Activated T-cell treated with anti-CD3 and anti-CD28 coated beads, Interleukin-2, amount 50 U/mL, for 1 hour (primary cell): ENCODE results near the gene XPO6.

ENCODE experiments used
- DNase-seq: peaks from one replicate; pipeline ENCODE4 v3.0.0-alpha.2; 2020

XPO6 gene

DNA sequence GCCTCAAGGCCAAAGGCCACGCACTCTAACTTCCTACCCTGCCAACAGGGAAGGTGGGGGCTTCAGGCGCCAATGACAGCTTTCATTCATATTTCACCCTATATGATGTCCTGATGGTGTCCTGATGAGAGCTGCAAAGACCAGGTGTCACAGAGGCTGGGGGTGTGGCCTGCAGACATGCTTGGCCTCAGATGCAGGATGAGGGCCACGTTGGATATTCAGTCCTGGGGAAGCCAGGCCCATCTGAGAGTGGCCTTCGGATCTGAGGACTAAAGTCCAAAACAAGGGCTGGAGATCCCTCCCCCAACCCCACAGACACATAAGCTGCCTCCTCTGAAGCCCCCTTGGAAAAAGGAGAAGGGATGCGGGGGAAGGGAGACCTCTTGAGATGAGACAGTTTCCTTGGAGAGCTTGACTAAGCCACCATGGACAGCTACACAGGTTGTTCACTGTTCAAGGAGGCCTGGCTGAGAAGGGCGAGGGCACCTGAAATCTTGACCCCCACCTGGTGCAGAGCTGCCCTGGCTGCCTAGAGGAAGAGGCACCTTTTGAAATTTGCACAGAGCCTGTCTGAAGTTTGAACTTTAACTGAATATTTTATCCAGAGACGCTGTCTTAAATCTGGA, 124.0 kb downstream of the XPO6 start:
- DNase-seq = no peak

GRCh38 chr16:28087140-28087660, 124.6 kb downstream of the XPO6 start:
- DNase-seq = no peak

DNA sequence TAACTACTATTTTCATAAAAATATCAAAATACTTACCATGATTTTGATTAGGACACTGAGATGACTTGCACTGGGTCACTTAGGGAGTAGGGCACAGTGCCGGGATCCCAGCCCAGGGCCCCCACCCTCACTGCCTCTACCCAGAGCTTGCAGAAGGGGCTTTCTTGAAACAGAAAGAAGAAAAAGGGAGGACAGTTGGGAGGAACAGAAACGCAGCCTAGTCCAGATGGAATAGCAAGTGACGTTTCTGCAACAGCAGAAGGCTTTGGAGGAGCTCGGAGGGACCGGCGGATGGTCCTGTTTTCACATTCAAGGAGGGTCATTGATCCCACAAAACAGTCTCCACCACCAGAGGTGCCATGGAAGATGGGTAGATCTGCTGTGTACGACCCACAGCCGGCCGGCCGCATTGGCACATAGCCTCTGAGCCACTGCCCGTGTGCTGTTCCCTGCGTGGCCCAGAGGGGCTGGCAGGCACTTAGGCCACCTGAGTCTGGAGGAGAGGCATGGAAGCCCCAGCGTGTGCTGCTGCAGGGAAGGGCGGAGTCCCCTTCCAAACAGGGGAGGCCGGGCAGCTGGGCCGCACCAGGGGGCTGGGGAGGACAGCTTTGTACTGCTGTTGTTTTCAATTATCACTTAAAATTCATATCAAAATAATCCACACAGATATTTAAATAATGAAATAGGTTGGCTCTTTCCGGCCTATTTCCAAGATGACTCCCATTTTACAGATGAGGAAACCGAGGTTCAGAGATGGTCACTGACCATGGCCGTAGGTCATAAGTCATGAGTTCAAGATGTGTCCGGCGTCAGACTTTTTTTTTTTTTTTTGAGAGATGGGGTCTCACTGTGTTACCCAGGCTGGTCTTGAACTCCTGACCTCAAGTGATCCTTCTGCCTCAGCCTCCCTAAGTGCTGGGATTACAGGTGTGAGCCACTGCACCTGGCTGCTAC, 125.3 kb downstream of the XPO6 start:
- no peak for DNase-seq

- no peak for DNase-seq
Measured at GRCh38 chr16:28085389-28086171, 126.2 kb downstream of the XPO6 start.

DNA sequence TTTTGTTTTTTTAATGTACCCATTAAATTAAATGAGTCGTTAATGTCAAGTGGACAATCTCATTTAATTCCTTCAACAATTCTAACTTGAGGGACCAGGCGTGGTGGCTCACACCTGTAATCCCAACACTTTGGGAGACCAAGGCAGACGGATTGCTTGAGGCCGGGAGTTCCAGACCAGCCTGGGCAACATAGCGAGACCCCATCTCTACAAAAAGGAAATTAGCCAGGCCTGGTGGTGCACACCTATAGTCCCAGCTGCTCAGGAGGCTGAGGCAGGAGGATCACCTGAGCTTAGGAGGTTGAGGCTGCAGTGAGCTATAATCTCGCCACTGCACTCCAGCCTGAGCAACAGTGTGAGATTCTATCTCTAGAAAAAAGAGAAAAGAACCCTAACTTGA, 127.6 kb downstream of the XPO6 start:
- no peak for DNase-seq

GRCh38 chr16:28082624-28083023, 129.1 kb downstream of the XPO6 start:
- no peak for DNase-seq

DNA sequence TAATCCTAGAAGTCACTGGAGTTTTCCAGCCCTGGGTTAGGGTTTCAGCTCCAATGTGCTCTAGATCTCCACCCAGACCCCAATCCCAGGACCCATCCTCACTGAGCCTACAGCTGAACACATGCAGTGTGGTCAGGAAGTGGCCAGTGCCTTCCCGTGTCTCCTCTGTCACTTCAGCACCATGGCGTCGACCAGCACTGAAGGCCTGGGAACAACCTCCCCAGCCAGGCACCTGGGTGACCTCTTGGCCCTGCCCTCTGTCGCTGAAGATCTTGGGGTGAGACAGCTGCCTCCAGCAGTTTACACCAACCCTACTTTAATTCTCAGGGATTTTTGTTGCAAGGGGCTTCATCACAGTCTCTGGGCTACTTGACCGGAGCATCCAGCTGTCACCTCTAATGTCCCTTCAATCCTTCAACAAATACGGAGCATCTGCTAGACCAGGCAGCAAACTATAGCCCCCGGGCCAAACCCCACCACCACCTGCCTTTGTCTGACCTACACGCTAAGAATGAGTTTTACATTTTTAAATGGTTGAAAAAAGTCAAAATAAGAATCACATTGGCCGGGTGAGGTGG, 130.3 kb downstream of the XPO6 start:
- no peak for DNase-seq

DNA sequence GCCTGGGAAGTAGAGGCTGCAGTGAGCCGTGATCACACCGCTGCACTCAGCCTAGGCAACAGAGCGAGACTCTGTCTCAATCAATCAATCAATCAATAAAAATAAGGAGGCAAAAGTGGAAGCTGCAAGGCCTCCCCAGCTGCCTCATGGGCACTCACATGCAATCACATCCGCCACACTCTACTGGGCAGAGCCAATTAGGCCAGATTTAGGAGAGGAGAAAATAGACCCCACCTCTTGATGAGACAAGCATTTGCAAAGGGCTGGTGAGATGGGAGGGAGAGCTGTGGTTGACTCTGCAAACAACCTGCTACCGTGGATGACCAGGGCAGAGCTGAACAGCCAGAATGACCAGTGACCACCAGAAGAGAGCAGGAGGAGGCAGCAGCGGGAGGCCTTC, 133.5 kb downstream of the XPO6 start:
- DNase-seq = no peak

DNA sequence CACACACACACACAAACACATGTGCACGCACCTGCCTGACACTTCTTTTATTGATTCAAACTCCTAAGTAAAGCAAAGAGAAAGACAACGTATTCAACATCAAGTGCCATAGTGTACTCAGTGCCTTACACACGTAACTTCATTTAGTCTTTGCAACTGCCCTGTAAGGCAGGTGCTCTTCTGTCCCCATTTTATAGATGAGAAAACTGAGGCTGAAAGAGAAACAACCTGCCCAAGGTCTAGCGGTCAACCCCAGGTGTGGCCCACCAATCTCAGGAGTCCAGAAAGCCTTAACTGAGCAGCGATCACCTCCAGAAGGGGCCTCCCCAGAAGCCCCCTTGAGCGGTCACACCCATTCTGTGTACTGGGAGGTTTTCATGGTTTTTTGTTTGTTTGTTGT, 137.9 kb downstream of the XPO6 start:
- no peak for DNase-seq

GRCh38 chr16:28072087-28072486, 139.7 kb downstream of the XPO6 start:
- no peak for DNase-seq

DNA sequence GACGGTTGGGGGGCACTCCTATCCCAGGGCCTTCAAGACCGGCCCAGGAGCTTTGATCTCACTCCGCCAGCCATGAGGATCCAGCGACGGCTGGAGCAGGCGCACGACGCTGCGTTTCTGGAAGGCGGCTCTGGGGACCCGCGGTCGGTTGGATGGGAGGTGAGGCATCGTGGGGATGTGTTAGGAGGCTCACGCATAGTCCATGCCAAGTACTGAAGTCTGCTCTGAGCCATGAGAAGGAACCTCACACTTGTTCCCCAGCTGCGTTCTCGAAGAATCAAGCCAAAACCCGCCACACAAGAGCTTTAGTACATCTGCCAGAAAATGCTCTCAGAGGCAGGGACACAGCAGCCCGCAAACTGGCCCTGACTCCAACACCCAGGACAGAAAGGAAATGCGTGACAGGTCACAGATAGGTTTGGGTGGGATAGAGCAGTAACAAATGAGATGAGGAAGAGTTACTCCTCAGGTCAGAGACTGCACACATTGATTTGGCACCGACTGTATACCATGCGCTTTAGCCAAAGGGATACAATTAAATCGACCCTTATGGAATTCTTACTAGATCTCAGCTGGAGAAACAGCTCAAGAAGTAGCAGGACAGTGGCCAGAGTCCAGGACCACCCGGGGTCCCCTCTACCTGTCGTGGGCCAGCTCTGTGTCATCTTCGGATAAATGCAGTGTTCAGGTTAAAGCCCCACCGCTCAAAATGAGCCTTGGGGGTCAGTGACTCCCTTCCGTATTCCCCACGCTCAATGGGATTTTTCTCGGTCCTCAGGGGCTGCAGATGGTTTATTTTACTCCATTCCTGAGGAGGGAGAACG, 141.6 kb downstream of the XPO6 start:
- DNase-seq = no peak

DNA sequence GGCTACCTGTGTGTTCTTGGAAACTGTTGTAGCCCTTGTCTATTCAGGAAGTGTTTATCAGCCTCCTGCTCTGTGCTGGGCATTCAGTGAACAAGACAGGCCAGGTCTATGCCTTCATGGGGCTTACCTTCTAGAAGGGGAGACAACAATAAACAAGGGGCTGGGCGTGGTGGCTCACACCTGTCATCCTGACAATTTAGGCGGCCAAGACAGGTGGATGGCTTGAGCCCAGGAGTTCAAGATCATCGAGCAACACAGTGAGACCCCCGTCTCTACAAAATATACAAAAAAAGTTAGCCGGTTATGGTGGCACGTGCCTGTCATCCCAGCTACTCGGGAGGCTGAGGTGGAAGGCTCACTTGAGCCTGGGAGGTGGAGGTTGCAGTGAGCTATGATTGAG, 142.8 kb downstream of the XPO6 start:
- no peak for DNase-seq

DNA sequence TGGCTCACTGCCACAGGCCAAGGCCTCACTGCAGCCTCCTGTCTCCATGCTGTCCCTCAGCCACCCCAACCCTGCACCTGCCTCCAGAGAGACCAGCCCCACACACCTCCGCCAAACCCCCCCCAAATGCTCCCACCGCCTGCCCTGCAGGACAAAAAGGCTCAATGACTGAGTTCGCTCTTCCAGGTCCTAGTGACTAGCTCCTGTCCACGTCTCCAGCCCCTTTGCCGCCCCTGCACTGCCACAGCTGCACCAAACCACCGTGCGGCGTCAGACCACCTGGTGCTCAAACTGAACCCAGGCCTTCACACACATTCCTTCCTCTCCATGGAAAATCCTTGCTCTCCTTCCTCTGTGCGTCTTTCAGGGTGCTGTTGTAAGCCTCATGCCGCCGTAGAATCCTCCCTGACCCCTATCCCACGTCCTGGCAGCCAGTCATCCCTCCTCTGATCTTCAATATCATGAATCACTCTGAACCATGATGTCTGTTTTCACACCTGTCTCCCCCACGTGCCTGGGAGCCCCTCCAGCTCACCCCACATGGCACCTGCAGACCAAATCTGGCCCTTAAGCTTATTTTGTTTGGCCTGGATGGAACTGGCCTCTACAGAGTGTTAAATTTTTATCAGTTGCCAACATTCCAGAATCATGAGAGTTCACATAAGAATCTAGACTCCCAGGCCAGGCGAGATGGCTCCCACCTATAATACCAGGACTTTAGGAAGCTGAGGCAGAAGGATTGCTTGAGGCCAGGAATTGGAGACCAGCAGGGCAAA, 144.0 kb downstream of the XPO6 start:
- no peak for DNase-seq

DNA sequence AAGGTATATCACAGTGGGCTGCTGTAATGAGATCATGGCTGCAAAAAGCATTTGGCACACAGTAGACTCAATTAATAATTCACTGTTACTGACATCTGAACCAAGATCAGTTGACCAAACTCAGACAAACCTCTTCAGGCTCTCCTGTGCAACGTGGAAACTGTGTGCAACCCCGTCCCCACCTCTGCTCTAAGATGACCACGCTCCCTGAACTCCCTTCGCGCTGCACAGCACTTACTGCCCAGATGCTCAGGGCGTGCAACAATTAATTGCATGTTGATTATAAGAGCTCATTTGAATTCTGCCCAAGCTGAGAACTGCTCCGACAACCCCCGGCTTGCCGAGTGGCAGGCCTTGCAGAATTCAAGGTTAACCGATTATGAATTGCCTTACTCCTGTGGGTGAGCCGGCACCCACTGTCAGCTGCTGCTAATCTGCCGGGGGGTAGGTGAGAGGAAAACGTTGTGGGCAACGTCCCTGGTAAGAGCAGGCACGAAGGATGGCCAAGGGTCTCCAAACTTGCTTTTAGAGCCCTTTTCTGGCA, 147.0 kb downstream of the XPO6 start:
- DNase-seq = no peak

- DNase-seq = no peak
Measured at GRCh38 chr16:28064150-28064549, 147.6 kb downstream of the XPO6 start.

- no peak for DNase-seq
Measured at GRCh38 chr16:28063591-28064061, 148.1 kb downstream of the XPO6 start, which contains the start of gene GSG1L. Gene GSG1L, minus strand, starts transcription at chr16:28063714. Its CDS starts 290 bp downstream, at chr16:28063424.

- no peak for DNase-seq
Measured at GRCh38 chr16:28062847-28063521, 148.8 kb downstream of the XPO6 start.

GRCh38 chr16:28062261-28062846, 149.4 kb downstream of the XPO6 start:
- DNase-seq = no peak

- no peak for DNase-seq
Measured at GRCh38 chr16:28061352-28062101, 150.2 kb downstream of the XPO6 start.
